ENCODE data around the gene FHIT.

Gene FHIT

DNA sequence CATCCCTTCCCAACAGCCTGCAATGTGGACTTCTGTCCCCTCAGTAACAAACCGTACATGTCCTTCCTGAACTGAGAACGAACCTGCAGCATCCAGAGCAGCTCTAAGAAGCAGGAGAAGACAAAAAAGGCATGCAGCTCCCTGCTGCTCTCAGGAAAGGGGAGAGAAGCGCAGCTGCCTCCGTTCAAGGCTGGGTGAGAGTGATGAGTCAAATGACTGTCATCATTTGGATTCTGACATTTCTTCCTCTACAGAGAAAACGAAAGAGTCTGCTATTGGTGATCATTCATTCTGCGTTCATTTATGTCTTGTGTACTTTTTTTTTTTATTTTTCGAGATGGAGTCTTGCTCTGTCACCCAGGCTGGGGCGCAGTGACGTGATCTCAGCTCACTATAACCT, 677.8 kb downstream of the FHIT start:
- TF ChIP-seq EZH2phosphoT487 (conservative IDR thresholded peaks at IDR 0.05; ENCODE audit: low read length) = no peak
- TF ChIP-seq CTCF (IDR thresholded peaks at IDR 0.05; ENCODE audit: insufficient read depth, low read length, poor library complexity, severe bottlenecking) = no peak
- Histone ChIP-seq H3K9me3 (ENCODE audit: insufficient read depth, low read length) (no peaks in the 10 kb centered on the region), H3K79me2 (ENCODE audit: insufficient read depth, low read length) (no peaks in the 10 kb centered on the region), H2AFZ (ENCODE audit: low read depth, low read length, severe bottlenecking) (no peak overlapping the region), H4K20me1 (ENCODE audit: low read depth, low read length) (no peaks in the 10 kb centered on the region), H3K9me2 (replicated peaks; ENCODE audit: insufficient read depth, low read length) (no peaks in the 10 kb centered on the region), H3K27me3 (ENCODE audit: low read length) (no peaks in the 10 kb centered on the region), H3F3A (ENCODE audit: insufficient read depth) (no peaks in the 10 kb centered on the region), H3K4me3 (ENCODE audit: insufficient read depth, low read length, poor library complexity, severe bottlenecking) (no peak overlapping the region), H3K9ac (ENCODE audit: low read length) (no peak overlapping the region), H3K4me2 (ENCODE audit: low read depth, low read length, poor library complexity, severe bottlenecking) (no peak overlapping the region), H3K36me3 (ENCODE audit: low read length) (no peaks in the 10 kb centered on the region), H3K27ac (ENCODE audit: low read depth, low read length) (no peak overlapping the region)

- Histone ChIP-seq H3K9me2 (replicated peaks; ENCODE audit: insufficient read depth, low read length) (no peaks in the 10 kb centered on the region), H4K20me1 (ENCODE audit: low read depth, low read length) (no peaks in the 10 kb centered on the region), H3K9me3 (ENCODE audit: insufficient read depth, low read length) (no peaks in the 10 kb centered on the region), H3K79me2 (ENCODE audit: insufficient read depth, low read length) (no peaks in the 10 kb centered on the region), H3K4me3 (ENCODE audit: insufficient read depth, low read length, poor library complexity, severe bottlenecking) (no peak overlapping the region), H3K4me2 (ENCODE audit: low read depth, low read length, poor library complexity, severe bottlenecking) (no peak overlapping the region), H3K27me3 (ENCODE audit: low read length) (no peaks in the 10 kb centered on the region), H3K36me3 (ENCODE audit: low read length) (no peaks in the 10 kb centered on the region), H3K27ac (ENCODE audit: low read depth, low read length) (no peak overlapping the region), H2AFZ (ENCODE audit: low read depth, low read length, severe bottlenecking) (no peak overlapping the region), H3F3A (ENCODE audit: insufficient read depth) (no peaks in the 10 kb centered on the region), H3K9ac (ENCODE audit: low read length) (no peak overlapping the region)
- TF ChIP-seq CTCF (IDR thresholded peaks at IDR 0.05; ENCODE audit: insufficient read depth, low read length, poor library complexity, severe bottlenecking) (no peak), EZH2phosphoT487 (conservative IDR thresholded peaks at IDR 0.05; ENCODE audit: low read length) (no peak)
These were observed 679.7 kb downstream of the FHIT start for GRCh38 chr3:60571511-60571910.

GRCh38 chr3:60557122-60557521, 694.1 kb downstream of the FHIT start:
- H3K9me2 ChIP-seq (replicated peaks; ENCODE audit: insufficient read depth, low read length) = no peaks in the 10 kb centered on the region

More at GRCh38 chr3:60557122-60557521, 694.1 kb downstream of the FHIT start:
- no peak overlapping the region for H3K4me3 ChIP-seq (ENCODE audit: insufficient read depth, low read length, poor library complexity, severe bottlenecking)
- H3K9ac ChIP-seq (ENCODE audit: low read length) = no peak overlapping the region
- H3K9me3 ChIP-seq (ENCODE audit: insufficient read depth, low read length) = no peaks in the 10 kb centered on the region
- no peaks in the 10 kb centered on the region for H3K79me2 ChIP-seq (ENCODE audit: insufficient read depth, low read length)
- no peaks in the 10 kb centered on the region for H3F3A ChIP-seq (ENCODE audit: insufficient read depth)
- no peaks in the 10 kb centered on the region for H3K36me3 ChIP-seq (ENCODE audit: low read length)
- no peak overlapping the region for H3K27ac ChIP-seq (ENCODE audit: low read depth, low read length)
- H3K4me2 ChIP-seq (ENCODE audit: low read depth, low read length, poor library complexity, severe bottlenecking) = no peak overlapping the region
- H2AFZ ChIP-seq (ENCODE audit: low read depth, low read length, severe bottlenecking) = no peak overlapping the region
- H3K27me3 ChIP-seq (ENCODE audit: low read length) = no peaks in the 10 kb centered on the region
- no peaks in the 10 kb centered on the region for H4K20me1 ChIP-seq (ENCODE audit: low read depth, low read length)
- TF ChIP-seq EZH2phosphoT487 (conservative IDR thresholded peaks at IDR 0.05; ENCODE audit: low read length) (no peak), CTCF (IDR thresholded peaks at IDR 0.05; ENCODE audit: insufficient read depth, low read length, poor library complexity, severe bottlenecking) (no peak)
